Liver (tissue), 3 donors: ENCODE measurements around the gene WWOX.

Source experiments
- ATF3 ChIP-seq: IDR thresholded peaks from 2 replicates; pipeline ENCODE4 v1.6.1; 2016; ENCODE audit warnings: antibody characterized with exemption
- CTCF ChIP-seq: fragments of 150-350 bp; IDR thresholded peaks from 2 replicates; pipeline ENCODE4 v1.5.1; 2017; ENCODE audit warnings: improper control_type of control experiment, low read depth, low read length; ENCODE audit not compliant: missing input control
- EGR1 ChIP-seq, 2 donors: IDR thresholded peaks; 2 replicates each; pipeline ENCODE4 v1.6.1; 2016 to 2018; ENCODE audit warnings: antibody characterized with exemption in 2 of 2, low read depth in 2 of 2
- FOXA1 ChIP-seq: IDR thresholded peaks from 2 replicates; pipeline ENCODE4 v1.6.1; 2016; ENCODE audit warnings: antibody characterized with exemption
- GABPA ChIP-seq, 2 donors: IDR thresholded peaks in 1 of 2; conservative IDR thresholded peaks in 1 of 2; 2 replicates each; pipeline ENCODE4 v1.6.1; 2016; ENCODE audit warnings: antibody characterized with exemption in 2 of 2, mild to moderate bottlenecking in 1 of 2, moderate library complexity in 1 of 2
- HNF4G ChIP-seq: IDR thresholded peaks from 2 replicates; pipeline ENCODE4 v1.6.1; 2016; ENCODE audit warnings: antibody characterized with exemption
- MAX ChIP-seq: IDR thresholded peaks from 2 replicates; pipeline ENCODE4 v1.6.1; 2016; ENCODE audit warnings: antibody characterized with exemption
- NR2F2 ChIP-seq: IDR thresholded peaks from 2 replicates; pipeline ENCODE4 v1.6.1; 2016; ENCODE audit warnings: antibody characterized with exemption
- RAD21 ChIP-seq, 2 donors: IDR thresholded peaks; 2 replicates each; pipeline ENCODE4 v1.6.1; 2016; ENCODE audit warnings: antibody characterized with exemption in 2 of 2, mild to moderate bottlenecking in 2 of 2
- REST ChIP-seq: IDR thresholded peaks from 2 replicates; pipeline ENCODE4 v1.6.1; 2016; ENCODE audit warnings: antibody characterized with exemption, mild to moderate bottlenecking
- RXRA ChIP-seq, 2 donors: IDR thresholded peaks; 2 replicates each; pipeline ENCODE4 v1.6.1; 2017 to 2018; ENCODE audit warnings: antibody characterized with exemption in 2 of 2, mild to moderate bottlenecking in 1 of 2
- TAF1 ChIP-seq: conservative IDR thresholded peaks from 2 replicates; pipeline ENCODE4 v1.6.1; 2016; ENCODE audit warnings: antibody characterized with exemption, mild to moderate bottlenecking
- YY1 ChIP-seq: IDR thresholded peaks from 2 replicates; pipeline ENCODE4 v1.6.1; 2016; ENCODE audit warnings: antibody characterized with exemption, mild to moderate bottlenecking
- ZBTB33 ChIP-seq: IDR thresholded peaks from 2 replicates; pipeline ENCODE4 v1.6.1; 2016; ENCODE audit warnings: antibody characterized with exemption
- donor health status: healthy.
- donor health status: healthy.

- no peak for TF ChIP-seq CTCF
- no peak for TF ChIP-seq GABPA (IDR thresholded peaks at IDR 0.05 in 1 of 2, conservative IDR thresholded peaks at IDR 0.05 in 1 of 2)
- no peak for TF ChIP-seq REST
- no peak for TF ChIP-seq MAX
- TF ChIP-seq FOXA1 = no peak
- TF ChIP-seq EGR1 (IDR thresholded peaks at IDR 0.05; ENCODE audit: low read depth in 2 of 2) = no peak
- no peak for TF ChIP-seq TAF1
- no peak for TF ChIP-seq NR2F2
- no peak for TF ChIP-seq YY1
- TF ChIP-seq RXRA (IDR thresholded peaks at IDR 0.05) = no peak
- no peak for TF ChIP-seq RAD21 (IDR thresholded peaks at IDR 0.05)
- TF ChIP-seq ATF3 = no peak
- TF ChIP-seq HNF4G = no peak
- TF ChIP-seq ZBTB33 = no peak
Measured at GRCh38 chr16:78390508-78391324, 291.3 kb downstream of the WWOX start.
